ENCODE results near the gene STK17A.

STK17A gene

DNA sequence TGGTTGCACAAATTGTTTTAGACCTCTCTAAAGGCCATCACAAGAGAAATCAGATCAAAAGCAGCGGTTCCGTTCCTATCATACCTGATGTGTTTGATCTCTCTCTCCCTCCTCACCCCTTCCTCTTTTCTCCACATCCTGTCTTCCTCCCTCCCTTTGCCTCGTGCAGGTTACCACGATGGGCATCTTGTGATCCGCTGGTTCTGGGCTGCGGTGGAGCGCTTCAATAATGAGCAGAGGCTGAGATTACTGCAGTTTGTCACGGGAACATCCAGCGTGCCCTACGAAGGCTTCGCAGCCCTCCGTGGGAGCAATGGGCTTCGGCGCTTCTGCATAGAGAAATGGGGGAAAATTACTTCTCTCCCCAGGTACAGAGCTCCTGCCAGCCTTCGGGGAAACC is 28.5 kb upstream of the STK17A start:
- TF ChIP-seq, protein P1, sequence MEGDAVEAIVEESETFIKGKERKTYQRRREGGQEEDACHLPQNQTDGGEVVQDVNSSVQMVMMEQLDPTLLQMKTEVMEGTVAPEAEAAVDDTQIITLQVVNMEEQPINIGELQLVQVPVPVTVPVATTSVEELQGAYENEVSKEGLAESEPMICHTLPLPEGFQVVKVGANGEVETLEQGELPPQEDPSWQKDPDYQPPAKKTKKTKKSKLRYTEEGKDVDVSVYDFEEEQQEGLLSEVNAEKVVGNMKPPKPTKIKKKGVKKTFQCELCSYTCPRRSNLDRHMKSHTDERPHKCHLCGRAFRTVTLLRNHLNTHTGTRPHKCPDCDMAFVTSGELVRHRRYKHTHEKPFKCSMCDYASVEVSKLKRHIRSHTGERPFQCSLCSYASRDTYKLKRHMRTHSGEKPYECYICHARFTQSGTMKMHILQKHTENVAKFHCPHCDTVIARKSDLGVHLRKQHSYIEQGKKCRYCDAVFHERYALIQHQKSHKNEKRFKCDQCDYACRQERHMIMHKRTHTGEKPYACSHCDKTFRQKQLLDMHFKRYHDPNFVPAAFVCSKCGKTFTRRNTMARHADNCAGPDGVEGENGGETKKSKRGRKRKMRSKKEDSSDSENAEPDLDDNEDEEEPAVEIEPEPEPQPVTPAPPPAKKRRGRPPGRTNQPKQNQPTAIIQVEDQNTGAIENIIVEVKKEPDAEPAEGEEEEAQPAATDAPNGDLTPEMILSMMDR (IDR thresholded peaks at IDR 0.05; ENCODE audit: insufficient read depth, missing control alignments): no peak
- no peak for FAIRE-seq

DNA sequence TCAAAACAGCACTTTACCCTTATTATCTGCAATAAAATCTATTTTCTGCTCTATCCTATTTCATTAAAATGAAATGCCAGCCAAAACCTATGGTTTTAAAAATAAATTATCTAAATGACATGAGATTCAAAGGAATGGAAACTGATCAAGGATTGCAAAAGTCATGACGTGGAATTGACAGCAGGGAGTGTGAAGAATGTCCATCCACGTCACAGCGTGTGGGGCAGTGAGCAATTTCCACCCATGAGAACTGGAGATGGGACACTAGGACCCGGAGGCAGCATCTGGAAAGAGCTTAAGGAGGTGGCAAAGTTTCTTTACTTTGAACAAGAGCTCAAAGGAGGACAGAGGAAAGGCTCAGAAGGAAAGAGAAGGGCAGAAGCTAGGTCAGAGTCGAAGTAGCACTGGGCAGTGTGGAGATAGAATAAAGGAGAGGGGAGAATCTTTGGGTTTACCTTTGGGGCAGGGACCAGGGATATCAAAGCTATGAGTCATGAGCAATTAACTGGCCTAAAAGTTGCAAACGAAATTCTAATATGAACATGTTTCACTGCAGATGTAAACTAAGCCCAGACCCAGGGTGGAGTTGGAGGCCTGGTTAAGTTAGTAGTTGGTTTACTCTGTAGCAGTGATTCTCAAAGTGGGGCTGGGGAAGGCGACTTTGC is 24.9 kb upstream of the STK17A start:
- no peak for DNase-seq (ENCODE audit: insufficient read length, low spot score)
- no peak for FAIRE-seq
- TF ChIP-seq, protein P1 (IDR thresholded peaks at IDR 0.05; ENCODE audit: insufficient read depth, missing control alignments): no peak

More for the DNA sequence above, 28.5 kb upstream of the STK17A start:
- no peak for DNase-seq (ENCODE audit: insufficient read length, low spot score)

DNA sequence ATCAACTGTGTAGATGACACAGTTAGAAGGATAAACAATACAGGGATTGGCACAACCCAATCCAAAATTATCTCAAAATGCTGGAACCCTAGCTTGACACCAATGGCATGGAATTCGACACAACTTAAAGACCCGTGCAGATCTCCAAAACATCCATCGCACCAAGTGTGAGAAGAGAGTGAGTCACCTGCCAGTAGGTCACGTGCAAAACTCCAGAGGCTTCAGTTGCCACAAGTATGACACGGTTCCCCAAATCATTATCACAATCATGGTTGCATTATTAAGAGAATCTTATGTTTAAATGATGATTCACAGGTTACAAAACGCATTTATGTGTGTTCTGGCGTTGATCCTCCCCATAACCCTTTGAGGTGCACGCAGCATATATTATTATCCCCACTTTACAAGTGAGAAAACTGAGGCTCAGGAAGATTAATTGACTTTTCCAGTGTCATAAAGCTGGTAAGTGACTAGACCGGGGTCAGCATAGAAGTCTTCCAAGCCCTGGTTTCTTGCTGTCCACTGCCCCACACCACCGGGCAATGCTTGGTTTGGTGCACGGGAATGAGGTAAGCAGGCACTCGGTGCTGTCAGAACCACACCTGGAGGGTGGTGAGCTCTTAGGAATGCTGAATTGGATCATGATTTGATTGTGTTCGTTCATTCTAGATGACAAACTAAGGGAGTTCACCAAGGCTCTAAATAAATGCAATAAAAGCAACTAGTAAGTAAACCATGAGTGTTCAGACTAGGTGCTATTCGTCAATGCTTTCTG is 23.6 kb upstream of the STK17A start:
- TF ChIP-seq, protein P1 (IDR thresholded peaks at IDR 0.05; ENCODE audit: insufficient read depth, missing control alignments): no peak
- DNase-seq (ENCODE audit: insufficient read length, low spot score) (no peak), FAIRE-seq (no peak)

DNA sequence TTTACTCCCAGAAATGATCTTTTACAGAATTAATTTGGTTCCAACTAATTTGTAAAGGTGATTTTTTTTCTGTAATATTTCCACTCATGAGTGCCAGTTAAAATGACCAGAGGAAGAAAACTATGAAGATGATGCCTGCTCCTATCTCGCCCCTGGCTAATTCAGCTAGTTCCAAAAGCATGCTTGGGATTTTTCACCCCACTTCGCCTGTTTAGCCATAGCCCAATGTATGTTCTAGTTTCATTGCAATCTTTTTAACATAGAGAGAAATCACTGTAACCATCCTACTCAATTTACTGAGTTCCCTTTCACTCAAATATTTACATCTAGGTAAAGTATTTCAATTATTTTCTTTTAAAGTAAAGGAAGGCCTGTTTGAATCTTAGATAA is 23.0 kb upstream of the STK17A start:
- no peak for DNase-seq (ENCODE audit: insufficient read length, low spot score)
- TF ChIP-seq, protein P1 (IDR thresholded peaks at IDR 0.05; ENCODE audit: insufficient read depth, missing control alignments): no peak
- FAIRE-seq: no peak

DNA sequence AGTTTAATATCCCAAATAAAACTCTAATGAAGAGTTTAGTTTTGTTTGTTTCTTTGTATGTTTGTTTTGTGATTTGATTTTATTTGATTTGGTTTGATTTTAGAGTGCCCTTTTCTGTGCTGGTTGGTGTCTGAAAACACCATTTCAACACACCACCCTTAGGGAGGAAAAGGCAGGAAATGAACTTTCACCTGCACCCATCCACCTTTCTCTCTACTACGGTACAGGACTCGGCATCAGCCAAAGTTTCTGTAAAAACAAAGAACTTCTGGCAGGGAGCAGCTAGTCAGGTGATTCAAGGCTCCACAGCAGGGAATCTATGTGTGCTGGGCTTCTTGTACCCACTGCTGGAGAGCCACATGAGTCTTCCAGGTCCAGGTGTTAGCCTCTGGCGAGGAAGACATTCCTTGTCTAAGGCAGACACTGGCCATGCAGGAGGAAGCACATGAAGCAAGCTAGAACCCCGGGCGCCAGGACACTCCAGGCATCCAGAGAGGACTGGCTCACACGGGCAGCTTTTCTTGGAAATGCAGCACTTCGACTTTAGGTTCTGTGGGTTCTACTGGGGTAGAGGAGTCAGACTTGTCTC is 22.1 kb upstream of the STK17A start:
- no peak for DNase-seq (ENCODE audit: insufficient read length, low spot score)
- TF ChIP-seq, protein P1 (IDR thresholded peaks at IDR 0.05; ENCODE audit: insufficient read depth, missing control alignments): no peak

DNA sequence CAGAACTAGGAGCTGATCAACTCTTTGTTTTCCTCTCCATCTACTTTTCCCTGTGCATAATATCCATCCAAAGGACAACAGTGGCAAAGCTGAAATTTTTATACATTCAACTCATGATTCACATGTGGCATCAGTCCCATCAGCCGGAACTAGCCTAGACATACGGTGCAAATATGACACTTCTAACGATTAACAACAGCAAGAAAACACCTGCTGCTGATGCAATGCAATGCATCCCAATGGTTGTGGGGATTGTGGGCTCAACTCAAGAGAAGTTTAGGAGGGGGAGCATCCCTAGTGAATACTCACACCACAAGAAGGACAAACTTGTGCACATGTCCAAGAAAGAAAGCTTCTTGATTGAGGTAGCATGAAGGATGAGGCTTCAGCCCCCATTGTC is 20.5 kb upstream of the STK17A start:
- DNase-seq (ENCODE audit: insufficient read length, low spot score) (no peak), FAIRE-seq (no peak)
- TF ChIP-seq, protein P1 (IDR thresholded peaks at IDR 0.05; ENCODE audit: insufficient read depth, missing control alignments): no peak

More for the DNA sequence above, 22.1 kb upstream of the STK17A start:
- no peak for FAIRE-seq
